ENCODE measurements around the gene CIDEA.

CIDEA gene

GRCh38 chr18:12324991-12325725 lies 71.0 kb downstream of the CIDEA start:
- DNase-seq, result no peak

GRCh38 chr18:12325726-12326245 lies 71.6 kb downstream of the CIDEA start:
- DNase-seq, result no peak

- DNase-seq, result no peak
These were observed 72.7 kb downstream of the CIDEA start for GRCh38 chr18:12326711-12327460.
